ENCODE results near the gene PBX2. TPM values are rescaled to one million over a fixed set of nuclear protein-coding genes. Genes with fewer than 3 reads are reported as not detected.

The PBX2 gene
- polyA plus RNA-seq, 4 donors: 17.6 to 119 (median 29.9) TPM

Other genes with a start within 250 kb of the PBX2 start
- gene CFB, start 244.1 kb downstream of the PBX2 start, polyA plus RNA-seq: 100 to 1,000 TPM in 1 of 4 donors, 10 to 100 TPM in 3; 38.7 to 141 (median 80.6) TPM
- 10 to 100 TPM; 55.6 to 77.1 (median 59.1) TPM for gene NELFE, start 231.2 kb downstream of the PBX2 start, polyA plus RNA-seq
- gene SKIC2, start 231.0 kb downstream of the PBX2 start, polyA plus RNA-seq: 100 to 1,000 TPM in 2 of 4 donors, 10 to 100 TPM in 2; 51.4 to 171 (median 85.7) TPM
- gene DXO, start 218.1 kb downstream of the PBX2 start, polyA plus RNA-seq: 10 to 100 TPM; 14.1 to 16.8 (median 16.0) TPM
- 10 to 100 TPM in 3 of 4 donors, 1 to 10 TPM in 1; 4.0 to 64.7 (median 26.1) TPM for gene C4A, start 208.1 kb downstream of the PBX2 start, polyA plus RNA-seq
- gene C4B, start 175.4 kb downstream of the PBX2 start, polyA plus RNA-seq: 10 to 100 TPM in 3 of 4 donors, 1 to 10 TPM in 1; 9.6 to 87.6 (median 26.6) TPM
- gene CYP21A2, start 151.8 kb downstream of the PBX2 start, polyA plus RNA-seq: 1 to 10 TPM in 2 of 4 donors, under 1 TPM in 2; 0.18 to 3.4 (median 0.98) TPM
- 10 to 100 TPM in 1 of 4 donors, 1 to 10 TPM in 3; 1.8 to 38.7 (median 4.5) TPM for gene TNXB, start 80.9 kb downstream of the PBX2 start, polyA plus RNA-seq
- gene ATF6B, start 62.0 kb downstream of the PBX2 start, polyA plus RNA-seq: 10 to 100 TPM; 15.4 to 89.5 (median 45.8) TPM
- gene FKBPL, start 59.9 kb downstream of the PBX2 start, polyA plus RNA-seq: 1 to 10 TPM; 4.6 to 9.7 (median 7.5) TPM
- gene PRRT1, start 38.3 kb downstream of the PBX2 start, polyA plus RNA-seq: 1 to 10 TPM in 3 of 4 donors, not detected in 1; 1.4 to 4.7 (median 4.6) TPM
- gene PPT2, start 36.1 kb downstream of the PBX2 start, polyA plus RNA-seq: 10 to 100 TPM in 2 of 4 donors, 1 to 10 TPM in 2; 3.1 to 26.5 (median 10.3) TPM
- 10 to 100 TPM in 3 of 4 donors, 1 to 10 TPM in 1; 7.8 to 21.9 (median 12.8) TPM for gene EGFL8, start 25.6 kb downstream of the PBX2 start, polyA plus RNA-seq
- gene AGPAT1, start 14.1 kb downstream of the PBX2 start, polyA plus RNA-seq: 100 to 1,000 TPM in 1 of 4 donors, 10 to 100 TPM in 3; 41.9 to 112 (median 63.2) TPM
- gene RNF5, start 11.8 kb downstream of the PBX2 start, polyA plus RNA-seq: 100 to 1,000 TPM; 106 to 232 (median 162) TPM
- 10 to 100 TPM in 2 of 4 donors, 1 to 10 TPM in 2; 3.0 to 12.1 (median 9.2) TPM for gene AGER, start 5.9 kb downstream of the PBX2 start, polyA plus RNA-seq
- 10 to 100 TPM in 3 of 4 donors, 1 to 10 TPM in 1; 6.0 to 31.3 (median 14.0) TPM for gene GPSM3, start 2.4 kb upstream of the PBX2 start, polyA plus RNA-seq
- 10 to 100 TPM in 1 of 4 donors, 1 to 10 TPM in 3; 1.1 to 15.2 (median 4.6) TPM for gene NOTCH4, start 33.9 kb upstream of the PBX2 start, polyA plus RNA-seq
- not detected for gene TSBP1, start 181.7 kb upstream of the PBX2 start, polyA plus RNA-seq
- gene BTNL2, start 217.0 kb upstream of the PBX2 start, polyA plus RNA-seq: under 1 TPM in 2 of 4 donors, not detected in 2; 0.30 to 0.58 TPM
- 100 to 1,000 TPM; 230 to 625 (median 404) TPM for gene HLA-DRA, start 249.7 kb upstream of the PBX2 start, polyA plus RNA-seq

All from small intestine (tissue), 4 donors.